BLaER1 treated with 17β-estradiol and CSF1 and Interleukin-3, amounts not matched to agents 10 nM and 100 nM (cell line): ENCODE results near the gene C1orf74.

Experiments used
- H3K27ac ChIP-seq, 11 experiments: shearing (Covaris generic); formaldehyde crosslinking; 2 replicates each; pipeline ENCODE4 v1.8.1; 2022
- H3K27me3 ChIP-seq, 11 experiments: shearing (Covaris generic); formaldehyde crosslinking; 2 replicates each; pipeline ENCODE4 v1.8.1; 2022
- H3K36me3 ChIP-seq, 11 experiments: shearing (Covaris generic); formaldehyde crosslinking; 2 replicates each; pipeline ENCODE4 v1.8.1; 2022
- H3K4me1 ChIP-seq, 10 experiments: shearing (Covaris generic); formaldehyde crosslinking; 2 replicates each; pipeline ENCODE4 v1.8.1; 2022
- H3K4me2 ChIP-seq, 11 experiments: shearing (Covaris generic); formaldehyde crosslinking; 2 replicates each; pipeline ENCODE4 v1.8.1; 2022
- H3K4me3 ChIP-seq, 10 experiments: shearing (Covaris generic); formaldehyde crosslinking; 2 replicates each; pipeline ENCODE4 v1.8.1; 2022
- H3K9ac ChIP-seq, 11 experiments: shearing (Covaris generic); formaldehyde crosslinking; 2 replicates each; pipeline ENCODE4 v1.8.1; 2022
- H3K9me3 ChIP-seq, 11 experiments: shearing (Covaris generic); formaldehyde crosslinking; replicated peaks in 1 of 11; 2 replicates each; pipeline ENCODE4 v1.8.1; 2022
- H4K20me1 ChIP-seq, 11 experiments: shearing (Covaris generic); formaldehyde crosslinking; 2 replicates each; pipeline ENCODE4 v1.8.1; 2022
- Cebpa-rat ChIP-seq, 11 experiments: shearing (Covaris generic); IDR thresholded peaks; 2 replicates each; pipeline ENCODE4 v1.8.1; 2022

Gene C1orf74

GRCh38 chr1:209808059-209808581, 23.8 kb upstream of the C1orf74 start:
- Histone ChIP-seq H3K4me2 (peak overlapping the region in 4 of 11 experiments; percentile 16 to 65 (median 52); a peak in 6 of 22 replicates), H3K27ac (no peak overlapping the region), H3K27me3 (no peaks in the 10 kb centered on the region), H3K4me1 (peaks cover 0 to 34% (median 0%) of the 10 kb centered on the region in 10 experiments; a peak in 7 of 20 replicates), H4K20me1 (no peaks in the 10 kb centered on the region), H3K4me3 (no peak overlapping the region), H3K36me3 (no peaks in the 10 kb centered on the region), H3K9me3 (peaks cover 0 to 8% (median 6%) of the 10 kb centered on the region in 11 experiments; a peak in 8 of 22 replicates), H3K9ac (no peak overlapping the region)
- TF ChIP-seq Cebpa-rat (IDR thresholded peaks at IDR 0.05), result no peak

GRCh38 chr1:209807509-209807908, 23.1 kb upstream of the C1orf74 start:
- Histone ChIP-seq H3K9me3 (peaks cover 0 to 8% (median 6%) of the 10 kb centered on the region in 11 experiments; a peak in 8 of 22 replicates), H3K36me3 (no peaks in the 10 kb centered on the region), H3K4me1 (peaks cover 0 to 34% (median 0%) of the 10 kb centered on the region in 10 experiments; a peak in 7 of 20 replicates), H3K27me3 (no peaks in the 10 kb centered on the region), H3K9ac (no peak overlapping the region), H3K27ac (no peak overlapping the region), H3K4me3 (no peak overlapping the region), H4K20me1 (no peaks in the 10 kb centered on the region), H3K4me2 (peak overlapping the region in 3 of 11 experiments; percentile 48 to 65 (median 55); a peak in 6 of 22 replicates)
- no peak for TF ChIP-seq Cebpa-rat (IDR thresholded peaks at IDR 0.05)

- peaks cover 0 to 34% (median 0%) of the 10 kb centered on the region in 10 experiments; a peak in 7 of 20 replicates for H3K4me1 ChIP-seq
- H3K4me3 ChIP-seq, result no peak within 1 kb of the TSS
- no peaks in the 10 kb centered on the region for H3K36me3 ChIP-seq
- no peaks in the 10 kb centered on the region for H4K20me1 ChIP-seq
- peak within 1 kb of the TSS in 2 of 11 experiments; percentile 5 to 21; a peak in 1 of 22 replicates for H3K27ac ChIP-seq
- TF ChIP-seq Cebpa-rat (IDR thresholded peaks at IDR 0.05), result no peak
- H3K27me3 ChIP-seq, result no peaks in the 10 kb centered on the region
- peaks cover 0 to 8% (median 6%) of the 10 kb centered on the region in 11 experiments; a peak in 8 of 22 replicates for H3K9me3 ChIP-seq
- no peak within 1 kb of the TSS for H3K9ac ChIP-seq
- peak within 1 kb of the TSS in 3 of 11 experiments; percentile 5 to 71 (median 55); a peak in 5 of 22 replicates for H3K4me2 ChIP-seq
These were observed 21.8 kb upstream of the C1orf74 start, which contains the start of gene IRF6 for GRCh38 chr1:209805875-209806760. Gene IRF6 (minus strand): TSS chr1:209806142. CDS start chr1:209801413, 4,729 bp downstream.

- H3K9me3 ChIP-seq, result peaks cover 0 to 8% (median 6%) of the 10 kb centered on the region in 11 experiments; a peak in 8 of 22 replicates
- no peak overlapping the region for H3K27ac ChIP-seq
- H3K4me1 ChIP-seq, result peaks cover 0 to 34% (median 0%) of the 10 kb centered on the region in 10 experiments; a peak in 7 of 20 replicates
- no peak overlapping the region for H3K4me2 ChIP-seq
- no peaks in the 10 kb centered on the region for H4K20me1 ChIP-seq
- TF ChIP-seq Cebpa-rat (IDR thresholded peaks at IDR 0.05), result no peak
- no peak overlapping the region for H3K9ac ChIP-seq
- H3K36me3 ChIP-seq, result no peaks in the 10 kb centered on the region
- no peak overlapping the region for H3K4me3 ChIP-seq
- no peaks in the 10 kb centered on the region for H3K27me3 ChIP-seq
These were observed 21.0 kb upstream of the C1orf74 start for GRCh38 chr1:209805341-209805781.

GRCh38 chr1:209803568-209803967, 19.2 kb upstream of the C1orf74 start:
- H3K27ac ChIP-seq, result no peak overlapping the region
- peaks cover 0 to 8% (median 6%) of the 10 kb centered on the region in 11 experiments; a peak in 8 of 22 replicates for H3K9me3 ChIP-seq
- H3K4me1 ChIP-seq, result peaks cover 0 to 27% (median 0%) of the 10 kb centered on the region in 10 experiments; a peak in 7 of 20 replicates
- no peaks in the 10 kb centered on the region for H4K20me1 ChIP-seq
- no peaks in the 10 kb centered on the region for H3K27me3 ChIP-seq
- no peak overlapping the region for H3K4me2 ChIP-seq
- no peak for TF ChIP-seq Cebpa-rat (IDR thresholded peaks at IDR 0.05)
- no peak overlapping the region for H3K4me3 ChIP-seq
- no peak overlapping the region for H3K9ac ChIP-seq
- H3K36me3 ChIP-seq, result no peaks in the 10 kb centered on the region

GRCh38 chr1:209802780-209803152, 18.4 kb upstream of the C1orf74 start:
- Histone ChIP-seq H3K27ac (no peak overlapping the region), H3K9me3 (peaks cover 0 to 8% (median 6%) of the 10 kb centered on the region in 11 experiments; a peak in 8 of 22 replicates), H4K20me1 (no peaks in the 10 kb centered on the region), H3K4me2 (no peak overlapping the region), H3K4me1 (peaks cover 0 to 26% (median 0%) of the 10 kb centered on the region in 10 experiments; a peak in 8 of 20 replicates), H3K36me3 (no peaks in the 10 kb centered on the region), H3K4me3 (no peak overlapping the region), H3K9ac (no peak overlapping the region), H3K27me3 (no peaks in the 10 kb centered on the region)
- no peak for TF ChIP-seq Cebpa-rat (IDR thresholded peaks at IDR 0.05)

GRCh38 chr1:209802117-209802779, 17.9 kb upstream of the C1orf74 start:
- no peaks in the 10 kb centered on the region for H3K36me3 ChIP-seq
- no peaks in the 10 kb centered on the region for H3K27me3 ChIP-seq
- H3K9ac ChIP-seq, result no peak overlapping the region
- peaks cover 0 to 8% (median 6%) of the 10 kb centered on the region in 11 experiments; a peak in 8 of 22 replicates for H3K9me3 ChIP-seq
- no peaks in the 10 kb centered on the region for H4K20me1 ChIP-seq
- H3K4me1 ChIP-seq, result peaks cover 0 to 26% (median 0%) of the 10 kb centered on the region in 10 experiments; a peak in 8 of 20 replicates
- no peak overlapping the region for H3K4me3 ChIP-seq
- no peak for TF ChIP-seq Cebpa-rat (IDR thresholded peaks at IDR 0.05)
- no peak overlapping the region for H3K27ac ChIP-seq
- no peak overlapping the region for H3K4me2 ChIP-seq

GRCh38 chr1:209800984-209801834, 16.9 kb upstream of the C1orf74 start:
- no peak overlapping the region for H3K4me2 ChIP-seq
- TF ChIP-seq Cebpa-rat (IDR thresholded peaks at IDR 0.05), result no peak
- H3K9ac ChIP-seq, result no peak overlapping the region

More at GRCh38 chr1:209800984-209801834, 16.9 kb upstream of the C1orf74 start:
- Histone ChIP-seq H3K4me3 (no peak overlapping the region), H3K36me3 (no peaks in the 10 kb centered on the region), H4K20me1 (no peaks in the 10 kb centered on the region), H3K9me3 (peaks cover 0 to 8% (median 5%) of the 10 kb centered on the region in 11 experiments; a peak in 8 of 22 replicates), H3K27me3 (no peaks in the 10 kb centered on the region), H3K27ac (no peak overlapping the region), H3K4me1 (peaks cover 0 to 15% (median 0%) of the 10 kb centered on the region in 10 experiments; a peak in 8 of 20 replicates)
